GM23338 (cell line): Measurements from ENCODE around the gene TBX1. TPM values are rescaled to one million over a fixed set of nuclear protein-coding genes. Genes with fewer than 3 reads are reported as not detected.

ENCODE experiments used
- ATAC-seq: fragments of 200-7000 bp; cut with Tn5 transposase; 3 replicates; pipeline ENCODE4 v1.9.1; 2020
- DNase-seq: peaks from one replicate; pipeline ENCODE4 v3.0.0-alpha.2; 2015; ENCODE audit warnings: low spot score
- H2AFZ ChIP-seq: fragments of 200-600 bp; sonication (generic); 2 replicates; pipeline ENCODE4 v1.8.0; 2016; ENCODE audit warnings: antibody characterized with exemption, mild to moderate bottlenecking, moderate library complexity
- H3F3A ChIP-seq: fragments of 200-600 bp; sonication (generic); replicated peaks from 2 replicates; pipeline ENCODE4 v1.8.0; 2017; ENCODE audit warnings: antibody characterized with exemption, mixed run types, low read depth
- H3K27ac ChIP-seq: fragments of 200-600 bp; sonication (generic); 2 replicates; pipeline ENCODE4 v1.6.1; 2016; ENCODE audit warnings: low read depth
- H3K27me3 ChIP-seq: fragments of 200-600 bp; sonication (generic); 2 replicates; pipeline ENCODE4 v1.8.0; 2016; ENCODE audit warnings: mild to moderate bottlenecking, mixed run types, moderate library complexity; ENCODE audit not compliant: insufficient read depth
- H3K36me3 ChIP-seq: fragments of 200-600 bp; sonication (generic); 2 replicates; pipeline ENCODE4 v1.8.0; 2016; ENCODE audit warnings: mild to moderate bottlenecking; ENCODE audit not compliant: insufficient read depth
- H3K4me1 ChIP-seq: fragments of 200-600 bp; sonication (generic); 2 replicates; pipeline ENCODE4 v1.8.0; 2016; ENCODE audit warnings: mild to moderate bottlenecking, moderate library complexity; ENCODE audit not compliant: insufficient read depth
- H3K4me2 ChIP-seq: fragments of 200-600 bp; sonication (generic); 2 replicates; pipeline ENCODE4 v1.7.1; 2017; ENCODE audit warnings: mixed run types
- H3K4me3 ChIP-seq: fragments of 200-600 bp; sonication (generic); 2 replicates; pipeline ENCODE4 v1.6.1; 2016; ENCODE audit warnings: mixed run types
- H3K79me2 ChIP-seq: fragments of 200-600 bp; sonication (generic); replicated peaks from 2 replicates; pipeline ENCODE4 v1.8.0; 2017; ENCODE audit warnings: mild to moderate bottlenecking; ENCODE audit not compliant: insufficient read depth
- H3K9me2 ChIP-seq: fragments of 200-600 bp; sonication (generic); 2 replicates; pipeline ENCODE4 v1.8.0; 2017; ENCODE audit not compliant: insufficient read depth
- H4K20me1 ChIP-seq: fragments of 200-600 bp; sonication (generic); replicated peaks from 2 replicates; pipeline ENCODE4 v1.8.0; 2017; ENCODE audit warnings: mild to moderate bottlenecking; ENCODE audit not compliant: insufficient read depth
- H3K27ac Mint-ChIP-seq: 2 replicates; pipeline ENCODE4 v1.8.0; 2020; ENCODE audit warnings: inconsistent platforms, mild to moderate bottlenecking, moderate library complexity, mixed read lengths
- H3K27me3 Mint-ChIP-seq: 3 replicates; pipeline ENCODE4 v1.8.0; 2022; ENCODE audit warnings: low read depth, mild to moderate bottlenecking, moderate library complexity, mixed read lengths, inconsistent platforms; ENCODE audit not compliant: insufficient read depth, poor library complexity
- H3K36me3 Mint-ChIP-seq: 3 replicates; pipeline ENCODE4 v1.8.0; 2021; ENCODE audit warnings: low read depth, mild to moderate bottlenecking, inconsistent platforms, moderate library complexity, mixed read lengths
- H3K4me1 Mint-ChIP-seq: 3 replicates; pipeline ENCODE4 v1.8.0; 2020; ENCODE audit warnings: mild to moderate bottlenecking, inconsistent platforms, mixed read lengths
- H3K4me3 Mint-ChIP-seq: 3 replicates; pipeline ENCODE4 v1.8.0; 2021; ENCODE audit warnings: moderate library complexity, mild to moderate bottlenecking, inconsistent platforms, mixed read lengths
- H3K9me3 Mint-ChIP-seq: 3 replicates; pipeline ENCODE4 v1.8.0; 2020; ENCODE audit warnings: moderate library complexity, mild to moderate bottlenecking, inconsistent platforms, mixed read lengths
- ZNF114 ChIP-seq: fragments of 250-450 bp; sonication (Bioruptor Pico); IDR thresholded peaks from 2 replicates; pipeline ENCODE4 v1.5.0; 2020; ENCODE audit warnings: mild to moderate bottlenecking, moderate library complexity
- polyA plus RNA-seq: library from polyadenylated mRNA; unstranded; fragments of >200 nt; fragmentation: Nextera tagmentation; extraction: Ambion mirVana; gene quantifications from 2 replicates; pipeline ENCODE4 v1.2.1, GENCODE V29; 2016
- total RNA-seq: library from RNA; depleted of rRNA; stranded (reverse); fragments of >200 nt; shearing (Covaris generic); gene quantifications from 2 replicates; pipeline ENCODE4 v1.2.3, GENCODE V29; 2014
- TF ChIP-seq, protein P1 (sequence below), 2 experiments: fragments of 200-600 bp in 1 of 2; sonication (generic) in 1 of 2; conservative IDR thresholded peaks; 2 replicates each; pipeline versions ENCODE4 v1.5.1 to v1.6.1; 2016 to 2017; ENCODE audit warnings: antibody characterized with exemption in 2 of 2, low read depth in 2 of 2, mild to moderate bottlenecking in 2 of 2, moderate library complexity in 1 of 2
- TF ChIP-seq, protein P2 (sequence below): IDR thresholded peaks from one replicate; pipeline ENCODE4 v1.6.1; 2018; ENCODE audit warnings: antibody characterized with exemption; ENCODE audit not compliant: unreplicated experiment
- TF ChIP-seq, protein P3 (sequence below): IDR thresholded peaks from 2 replicates; pipeline ENCODE4 v1.6.1; 2016; ENCODE audit warnings: antibody characterized with exemption

TBX1 gene
- total and polyA plus RNA-seq, 2 experiments from 2014 or later, result 0.19 to 0.66 TPM

DNA sequence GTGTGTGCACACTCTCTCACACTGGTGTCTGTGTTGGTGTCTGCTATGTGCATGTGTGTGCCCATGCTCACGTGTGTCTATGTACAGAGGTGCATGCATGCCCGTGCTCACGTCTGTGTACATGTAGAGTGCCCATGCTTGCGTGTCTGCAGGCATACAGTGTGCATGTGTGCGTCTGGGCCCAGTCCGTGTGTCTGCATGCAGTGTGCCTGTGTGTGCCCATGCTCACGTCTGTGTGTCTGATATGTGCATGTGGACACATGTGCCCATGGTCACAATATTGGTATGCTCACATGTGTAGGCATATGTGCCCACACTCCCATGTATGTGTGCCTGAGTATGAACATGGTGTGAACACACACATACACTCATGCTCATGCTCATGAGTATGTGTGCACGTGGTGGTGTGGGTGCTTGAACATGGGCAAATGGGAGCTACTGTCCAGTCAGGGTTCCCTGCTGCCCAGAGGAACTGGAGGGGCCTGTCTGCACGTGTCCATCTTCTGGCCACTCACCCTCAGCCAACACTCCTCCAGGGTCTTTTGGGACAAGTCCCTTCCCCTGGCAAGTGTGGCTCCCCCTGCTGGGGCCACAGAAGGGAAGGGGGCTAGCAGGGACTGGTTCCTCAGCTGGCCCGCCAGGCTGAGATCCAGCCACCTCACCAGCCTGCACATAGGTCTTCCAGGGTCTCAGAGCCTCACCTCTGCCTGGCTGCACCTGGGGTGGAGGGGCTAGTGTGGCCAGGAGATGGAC is 7.3 kb upstream of the TBX1 start:
- Histone ChIP-seq H4K20me1 (peaks cover 5% of the 10 kb centered on the region), H3K4me2 (no peak overlapping the region), H3K27ac (no peak overlapping the region), H2AFZ (no peak overlapping the region), H3K36me3 (no peaks in the 10 kb centered on the region), H3K4me1 (peaks cover 5% of the 10 kb centered on the region; the same call in 1 of the 2 replicates), H3K4me3 (no peak overlapping the region), H3F3A (0 out of 2 replicates have a peak, but pooled peaks cover 9% of the 10 kb centered on the region), H3K9me2 (no peaks in the 10 kb centered on the region), H3K79me2 (no peaks in the 10 kb centered on the region), H3K27me3 (peaks cover 61% of the 10 kb centered on the region)
- Mint-ChIP-seq H3K9me3 (no peaks in the 10 kb centered on the region), H3K36me3 (no peaks in the 10 kb centered on the region), H3K27ac (no peak overlapping the region), H3K4me3 (no peak overlapping the region), H3K27me3 (peaks cover 69% of the 10 kb centered on the region), H3K4me1 (peaks cover 12% of the 10 kb centered on the region)
- DNase-seq (peak; percentile 48), ATAC-seq (peak; percentile 2)
- TF ChIP-seq, protein P1, sequence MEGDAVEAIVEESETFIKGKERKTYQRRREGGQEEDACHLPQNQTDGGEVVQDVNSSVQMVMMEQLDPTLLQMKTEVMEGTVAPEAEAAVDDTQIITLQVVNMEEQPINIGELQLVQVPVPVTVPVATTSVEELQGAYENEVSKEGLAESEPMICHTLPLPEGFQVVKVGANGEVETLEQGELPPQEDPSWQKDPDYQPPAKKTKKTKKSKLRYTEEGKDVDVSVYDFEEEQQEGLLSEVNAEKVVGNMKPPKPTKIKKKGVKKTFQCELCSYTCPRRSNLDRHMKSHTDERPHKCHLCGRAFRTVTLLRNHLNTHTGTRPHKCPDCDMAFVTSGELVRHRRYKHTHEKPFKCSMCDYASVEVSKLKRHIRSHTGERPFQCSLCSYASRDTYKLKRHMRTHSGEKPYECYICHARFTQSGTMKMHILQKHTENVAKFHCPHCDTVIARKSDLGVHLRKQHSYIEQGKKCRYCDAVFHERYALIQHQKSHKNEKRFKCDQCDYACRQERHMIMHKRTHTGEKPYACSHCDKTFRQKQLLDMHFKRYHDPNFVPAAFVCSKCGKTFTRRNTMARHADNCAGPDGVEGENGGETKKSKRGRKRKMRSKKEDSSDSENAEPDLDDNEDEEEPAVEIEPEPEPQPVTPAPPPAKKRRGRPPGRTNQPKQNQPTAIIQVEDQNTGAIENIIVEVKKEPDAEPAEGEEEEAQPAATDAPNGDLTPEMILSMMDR (conservative IDR thresholded peaks at IDR 0.05; ENCODE audit: low read depth in 2 of 2), result peak; percentile 48 to 75
- TF ChIP-seq, protein P2, sequence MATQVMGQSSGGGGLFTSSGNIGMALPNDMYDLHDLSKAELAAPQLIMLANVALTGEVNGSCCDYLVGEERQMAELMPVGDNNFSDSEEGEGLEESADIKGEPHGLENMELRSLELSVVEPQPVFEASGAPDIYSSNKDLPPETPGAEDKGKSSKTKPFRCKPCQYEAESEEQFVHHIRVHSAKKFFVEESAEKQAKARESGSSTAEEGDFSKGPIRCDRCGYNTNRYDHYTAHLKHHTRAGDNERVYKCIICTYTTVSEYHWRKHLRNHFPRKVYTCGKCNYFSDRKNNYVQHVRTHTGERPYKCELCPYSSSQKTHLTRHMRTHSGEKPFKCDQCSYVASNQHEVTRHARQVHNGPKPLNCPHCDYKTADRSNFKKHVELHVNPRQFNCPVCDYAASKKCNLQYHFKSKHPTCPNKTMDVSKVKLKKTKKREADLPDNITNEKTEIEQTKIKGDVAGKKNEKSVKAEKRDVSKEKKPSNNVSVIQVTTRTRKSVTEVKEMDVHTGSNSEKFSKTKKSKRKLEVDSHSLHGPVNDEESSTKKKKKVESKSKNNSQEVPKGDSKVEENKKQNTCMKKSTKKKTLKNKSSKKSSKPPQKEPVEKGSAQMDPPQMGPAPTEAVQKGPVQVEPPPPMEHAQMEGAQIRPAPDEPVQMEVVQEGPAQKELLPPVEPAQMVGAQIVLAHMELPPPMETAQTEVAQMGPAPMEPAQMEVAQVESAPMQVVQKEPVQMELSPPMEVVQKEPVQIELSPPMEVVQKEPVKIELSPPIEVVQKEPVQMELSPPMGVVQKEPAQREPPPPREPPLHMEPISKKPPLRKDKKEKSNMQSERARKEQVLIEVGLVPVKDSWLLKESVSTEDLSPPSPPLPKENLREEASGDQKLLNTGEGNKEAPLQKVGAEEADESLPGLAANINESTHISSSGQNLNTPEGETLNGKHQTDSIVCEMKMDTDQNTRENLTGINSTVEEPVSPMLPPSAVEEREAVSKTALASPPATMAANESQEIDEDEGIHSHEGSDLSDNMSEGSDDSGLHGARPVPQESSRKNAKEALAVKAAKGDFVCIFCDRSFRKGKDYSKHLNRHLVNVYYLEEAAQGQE, result no peak

DNA sequence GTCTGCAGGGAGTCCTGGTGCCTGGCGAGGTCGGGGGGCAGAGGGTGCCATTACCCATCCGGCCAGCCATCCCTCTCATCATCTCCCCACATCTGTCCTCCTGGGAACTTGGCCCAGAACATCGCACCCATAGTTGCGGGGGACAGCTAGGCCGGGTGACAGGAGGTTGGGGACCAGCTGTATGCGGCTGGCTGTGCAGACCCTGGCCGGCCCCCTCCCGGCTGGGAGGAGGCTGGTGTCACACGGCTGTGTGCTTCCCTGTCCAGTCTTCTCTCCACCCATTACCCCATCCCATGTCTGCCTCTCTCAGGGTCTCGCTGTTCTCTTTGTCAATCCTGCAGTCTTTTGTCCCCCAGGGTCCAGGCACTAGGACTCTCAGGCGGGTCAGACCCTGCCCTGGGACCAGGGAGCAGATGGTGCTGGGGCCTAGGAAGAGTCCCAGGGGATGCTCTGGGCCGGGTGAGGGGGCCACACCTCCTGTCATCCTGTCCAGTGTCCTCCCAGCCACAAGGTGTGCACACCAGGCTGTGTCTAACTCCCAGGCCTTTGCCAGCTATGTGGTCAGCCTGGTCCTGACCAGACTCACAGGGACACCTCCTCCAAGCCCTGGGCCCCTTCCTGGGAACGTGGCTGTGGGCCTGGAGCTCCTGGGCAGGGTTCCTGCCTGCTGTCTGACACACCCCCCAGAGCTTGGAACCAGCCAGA is 6.4 kb upstream of the TBX1 start:
- Mint-ChIP-seq H3K4me1 (peaks cover 10% of the 10 kb centered on the region; the same call in 2 of the 3 replicates), H3K27ac (no peak overlapping the region), H3K36me3 (no peaks in the 10 kb centered on the region), H3K27me3 (peaks cover 71% of the 10 kb centered on the region), H3K4me3 (0 out of 3 replicates have a peak overlapping the region, but pooled peaks have one; percentile 27), H3K9me3 (no peaks in the 10 kb centered on the region)
- H3K27me3 ChIP-seq, result peaks cover 70% of the 10 kb centered on the region
- H3K9me2 ChIP-seq, result no peaks in the 10 kb centered on the region
- H3K4me3 ChIP-seq, result no peak overlapping the region
- no peak overlapping the region for H3K27ac ChIP-seq
- DNase-seq, result no peak
- no peaks in the 10 kb centered on the region for H3K79me2 ChIP-seq
- no peaks in the 10 kb centered on the region for H3K36me3 ChIP-seq
- 0 out of 2 replicates have a peak, but pooled peaks cover 9% of the 10 kb centered on the region for H3F3A ChIP-seq
- H3K4me2 ChIP-seq, result no peak overlapping the region
- peaks cover 5% of the 10 kb centered on the region for H4K20me1 ChIP-seq
- no peak overlapping the region for H2AFZ ChIP-seq
- H3K4me1 ChIP-seq, result peaks cover 10% of the 10 kb centered on the region; the same call in 1 of the 2 replicates
- ATAC-seq, result no peak
- TF ChIP-seq, protein P1 (conservative IDR thresholded peaks at IDR 0.05; ENCODE audit: low read depth in 2 of 2), result no peak
- no peak for TF ChIP-seq ZNF114 (CRISPR knock-in tag)
- TF ChIP-seq, protein P3, sequence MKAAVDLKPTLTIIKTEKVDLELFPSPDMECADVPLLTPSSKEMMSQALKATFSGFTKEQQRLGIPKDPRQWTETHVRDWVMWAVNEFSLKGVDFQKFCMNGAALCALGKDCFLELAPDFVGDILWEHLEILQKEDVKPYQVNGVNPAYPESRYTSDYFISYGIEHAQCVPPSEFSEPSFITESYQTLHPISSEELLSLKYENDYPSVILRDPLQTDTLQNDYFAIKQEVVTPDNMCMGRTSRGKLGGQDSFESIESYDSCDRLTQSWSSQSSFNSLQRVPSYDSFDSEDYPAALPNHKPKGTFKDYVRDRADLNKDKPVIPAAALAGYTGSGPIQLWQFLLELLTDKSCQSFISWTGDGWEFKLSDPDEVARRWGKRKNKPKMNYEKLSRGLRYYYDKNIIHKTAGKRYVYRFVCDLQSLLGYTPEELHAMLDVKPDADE, result no peak
